Stimulated activated CD8-positive, alpha-beta memory T cell treated with anti-CD3 and anti-CD28 coated beads, Interleukin-15, amount 100 ng/mL, for 1 hour (primary cell): ENCODE results near the gene ARL5A.

Source experiments
- DNase-seq: peaks from one replicate; pipeline ENCODE4 v3.0.0-alpha.2; 2020; ENCODE audit warnings: low read depth

The ARL5A gene

GRCh38 chr2:151840216-151841046 is 12.2 kb upstream of the ARL5A start:
- DNase-seq = no peak

GRCh38 chr2:151837926-151838325 is 9.7 kb upstream of the ARL5A start:
- DNase-seq = no peak

GRCh38 chr2:151833984-151834383 is 5.8 kb upstream of the ARL5A start:
- no peak for DNase-seq

GRCh38 chr2:151830961-151831360 is 2.7 kb upstream of the ARL5A start:
- no peak for DNase-seq

- DNase-seq = no peak
Observed at GRCh38 chr2:151828890-151829324, 686 bp upstream of the ARL5A start.

- no peak for DNase-seq
Observed at GRCh38 chr2:151827564-151828142, 568 bp downstream of the ARL5A start.

- no peak for DNase-seq
Observed at GRCh38 chr2:151826737-151827157, 1.5 kb downstream of the ARL5A start.

- no peak for DNase-seq
Observed at GRCh38 chr2:151824886-151825285, 3.3 kb downstream of the ARL5A start.

GRCh38 chr2:151823651-151824050 is 4.6 kb downstream of the ARL5A start:
- DNase-seq = no peak

- no peak for DNase-seq
Observed at GRCh38 chr2:151819920-151820319, 8.3 kb downstream of the ARL5A start.

- no peak for DNase-seq
Observed at GRCh38 chr2:151817929-151818328, 10.3 kb downstream of the ARL5A start.

- DNase-seq = no peak
Observed at GRCh38 chr2:151816843-151817242, 11.4 kb downstream of the ARL5A start.

GRCh38 chr2:151815821-151816489 is 12.3 kb downstream of the ARL5A start:
- DNase-seq = no peak

GRCh38 chr2:151810489-151810888 is 17.7 kb downstream of the ARL5A start:
- DNase-seq = no peak

GRCh38 chr2:151809073-151809383 is 19.2 kb downstream of the ARL5A start:
- DNase-seq = no peak

- no peak for DNase-seq
Observed at GRCh38 chr2:151808258-151809072, 19.8 kb downstream of the ARL5A start.

GRCh38 chr2:151805961-151806360 is 22.3 kb downstream of the ARL5A start:
- DNase-seq = no peak

GRCh38 chr2:151805343-151805742 is 22.9 kb downstream of the ARL5A start:
- no peak for DNase-seq

- DNase-seq = no peak
Observed at GRCh38 chr2:151803811-151804210, 24.4 kb downstream of the ARL5A start.

- DNase-seq = no peak
Observed at GRCh38 chr2:151802315-151802714, 25.9 kb downstream of the ARL5A start.

GRCh38 chr2:151799886-151800292 is 28.3 kb downstream of the ARL5A start:
- DNase-seq = no peak

- no peak for DNase-seq
Observed at GRCh38 chr2:151796774-151797173, 31.4 kb downstream of the ARL5A start.
